GM19193 (cell line): Measurements from ENCODE around the gene LRTM2.

Experiments used
- POLR2A ChIP-seq: IDR thresholded peaks from 4 replicates; pipeline ENCODE4 v1.6.1; 2011; ENCODE audit not compliant: insufficient read depth, insufficient read length; ENCODE audit errors: extremely low read depth

LRTM2 gene

GRCh38 chr12:1830981-1831963, 10.9 kb downstream of the LRTM2 start:
- TF ChIP-seq POLR2A: no peak

DNA sequence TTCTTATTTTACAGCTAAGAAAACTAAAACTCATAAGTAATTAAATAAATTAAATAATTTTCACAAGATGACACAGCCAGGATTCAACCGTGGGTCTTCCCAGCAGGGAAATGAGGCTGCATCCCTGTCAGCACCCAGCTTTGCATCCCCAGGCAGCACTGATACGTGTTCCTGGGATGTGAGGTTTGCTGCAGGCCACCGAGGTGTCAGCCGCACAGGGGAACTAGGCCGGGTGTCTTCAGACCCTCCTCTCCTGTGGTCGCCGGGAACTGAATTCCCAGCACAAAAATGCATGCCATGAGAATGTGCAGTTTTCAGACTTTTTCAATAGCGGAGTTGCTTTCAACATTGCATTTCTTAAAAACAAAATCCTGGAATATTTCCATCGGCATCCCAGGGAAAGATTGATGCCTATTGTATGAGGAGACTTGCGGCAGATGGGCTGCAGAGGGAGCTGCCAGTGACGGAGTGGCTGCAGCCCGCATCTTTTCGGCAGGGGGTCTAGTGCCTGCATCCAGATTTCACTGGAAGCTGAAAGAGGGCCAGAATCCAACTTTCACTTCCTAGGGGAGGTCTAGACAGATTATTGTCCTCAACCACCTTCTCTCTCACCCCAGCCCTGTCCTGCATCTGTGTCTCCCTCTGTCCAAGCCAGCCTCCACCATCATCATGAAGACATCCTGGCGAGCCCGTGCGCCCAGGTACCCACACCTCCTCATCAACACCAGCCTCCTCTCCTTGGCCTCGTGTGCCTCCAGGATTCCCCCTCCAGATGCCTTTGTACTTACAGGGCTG, 12.6 kb downstream of the LRTM2 start:
- no peak for TF ChIP-seq POLR2A

DNA sequence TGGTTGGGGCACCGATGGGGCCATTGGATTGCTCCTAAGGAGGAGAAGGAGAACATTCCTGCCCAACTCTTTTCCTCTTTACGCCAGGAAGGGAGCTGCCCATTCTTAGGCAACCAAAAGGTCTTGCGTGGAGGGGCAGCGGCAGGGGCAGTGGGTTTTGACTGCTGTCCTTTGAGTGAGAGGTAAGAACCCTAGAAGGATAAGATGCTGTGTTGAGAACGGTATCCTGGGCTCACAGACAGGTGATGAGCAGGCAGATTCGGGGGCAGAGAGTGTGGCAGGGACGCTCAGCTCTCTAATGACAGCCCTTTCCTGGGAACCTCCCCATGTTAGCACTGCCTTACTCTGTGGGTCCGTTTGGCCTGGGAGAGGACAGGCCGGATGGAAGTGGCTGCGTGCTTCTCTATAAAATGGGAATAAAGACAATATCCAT, 13.2 kb downstream of the LRTM2 start:
- TF ChIP-seq POLR2A: no peak

DNA sequence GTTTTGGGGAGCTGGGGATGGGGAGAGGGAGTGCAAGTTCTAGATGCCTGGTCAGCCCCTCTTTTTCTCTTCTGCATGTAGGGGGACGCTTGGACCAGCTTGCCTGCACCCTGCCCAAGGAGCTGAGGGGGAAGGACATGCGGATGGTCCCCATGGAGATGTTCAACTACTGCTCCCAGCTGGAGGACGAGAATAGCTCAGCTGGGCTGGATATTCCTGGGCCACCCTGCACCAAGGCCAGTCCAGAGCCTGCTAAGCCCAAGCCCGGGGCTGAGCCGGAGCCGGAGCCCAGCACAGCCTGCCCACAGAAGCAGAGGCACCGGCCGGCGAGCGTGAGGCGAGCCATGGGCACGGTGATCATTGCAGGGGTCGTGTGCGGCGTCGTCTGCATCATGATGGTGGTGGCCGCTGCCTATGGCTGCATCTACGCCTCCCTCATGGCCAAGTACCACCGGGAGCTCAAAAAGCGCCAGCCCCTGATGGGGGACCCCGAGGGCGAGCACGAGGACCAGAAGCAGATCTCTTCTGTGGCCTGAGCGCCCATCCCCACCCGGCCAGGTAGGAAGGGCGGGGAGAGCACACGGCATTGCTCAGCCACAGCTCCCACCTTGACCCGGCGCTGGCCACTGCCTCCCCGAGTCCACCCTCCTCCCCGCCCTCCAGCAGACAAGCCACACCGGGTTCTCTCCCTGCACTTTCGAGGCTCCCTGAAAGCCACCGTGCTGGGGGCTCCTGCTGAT, 14.0 kb downstream of the LRTM2 start:
- TF ChIP-seq POLR2A: no peak

DNA sequence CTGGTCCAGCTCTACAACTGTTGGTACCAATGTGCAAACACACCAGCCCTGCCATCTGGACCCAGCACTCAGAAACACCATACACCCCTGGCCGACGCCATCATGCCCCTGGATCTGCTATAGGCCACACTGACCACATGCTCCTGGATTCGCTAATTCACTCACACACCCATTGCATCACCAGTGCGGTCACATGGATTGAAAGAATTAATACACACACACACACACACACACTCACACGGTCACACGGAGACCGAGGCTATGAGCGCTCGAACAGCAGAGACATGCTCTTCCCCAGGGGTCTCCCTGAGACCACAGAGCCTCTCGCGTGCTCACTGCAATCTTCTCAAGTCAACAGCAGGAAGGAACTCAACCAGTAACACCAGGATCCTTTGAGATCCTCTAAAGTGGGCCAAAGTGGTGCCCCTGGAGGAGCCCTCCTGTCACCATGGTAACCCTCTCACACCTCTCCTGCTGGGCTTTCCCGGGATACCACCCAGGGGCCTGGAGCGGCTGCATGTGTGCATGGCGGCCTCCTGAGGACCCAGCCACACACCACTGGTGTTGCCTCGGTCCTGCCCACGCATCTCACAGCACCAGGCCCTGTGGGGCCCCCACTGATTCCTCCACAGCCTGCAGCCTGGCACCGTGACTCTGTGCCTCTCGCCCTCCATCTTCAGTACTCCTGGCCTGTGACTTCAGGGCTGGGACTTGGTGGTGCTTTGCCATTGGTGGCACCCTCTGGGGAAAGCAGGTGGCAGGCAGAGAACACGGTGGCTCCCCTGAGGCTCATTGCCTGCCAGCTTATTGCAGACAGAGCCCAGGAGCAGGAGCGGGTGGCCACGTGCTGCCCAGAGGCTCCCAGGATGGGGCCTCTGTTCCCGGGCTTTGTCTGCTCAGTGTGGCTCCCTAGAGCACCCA, 15.1 kb downstream of the LRTM2 start:
- no peak for TF ChIP-seq POLR2A

- TF ChIP-seq POLR2A: no peak
Observed at GRCh38 chr12:1836241-1836803, 16.0 kb downstream of the LRTM2 start.

DNA sequence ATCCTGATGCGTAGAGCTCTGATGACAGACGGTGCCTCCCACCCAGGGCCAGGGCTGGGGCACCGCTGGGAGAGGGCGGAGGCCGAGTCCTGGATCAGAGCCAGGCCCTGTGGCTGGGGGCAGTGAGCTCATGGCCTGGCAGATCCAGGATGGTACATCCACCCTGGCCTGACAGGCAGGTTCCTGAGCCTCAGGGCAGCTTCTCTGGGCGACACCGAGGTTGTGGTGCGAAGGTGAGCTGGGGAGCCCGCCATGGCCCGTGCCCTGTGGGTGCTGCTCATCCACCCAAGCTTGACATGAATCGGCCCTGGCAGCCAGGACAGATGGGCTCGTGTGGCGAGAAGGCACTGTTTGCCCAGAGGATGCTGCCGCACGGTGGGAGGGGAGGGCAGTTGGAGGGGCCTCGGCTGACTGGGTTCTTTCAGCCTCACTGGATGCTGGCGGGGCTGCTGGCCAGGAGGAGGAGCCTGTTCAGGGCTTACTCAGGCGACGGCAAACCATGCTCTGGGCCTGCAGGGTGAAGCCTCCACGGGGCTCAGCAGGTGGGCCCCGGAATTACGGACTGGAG, 16.6 kb downstream of the LRTM2 start:
- TF ChIP-seq POLR2A: no peak

DNA sequence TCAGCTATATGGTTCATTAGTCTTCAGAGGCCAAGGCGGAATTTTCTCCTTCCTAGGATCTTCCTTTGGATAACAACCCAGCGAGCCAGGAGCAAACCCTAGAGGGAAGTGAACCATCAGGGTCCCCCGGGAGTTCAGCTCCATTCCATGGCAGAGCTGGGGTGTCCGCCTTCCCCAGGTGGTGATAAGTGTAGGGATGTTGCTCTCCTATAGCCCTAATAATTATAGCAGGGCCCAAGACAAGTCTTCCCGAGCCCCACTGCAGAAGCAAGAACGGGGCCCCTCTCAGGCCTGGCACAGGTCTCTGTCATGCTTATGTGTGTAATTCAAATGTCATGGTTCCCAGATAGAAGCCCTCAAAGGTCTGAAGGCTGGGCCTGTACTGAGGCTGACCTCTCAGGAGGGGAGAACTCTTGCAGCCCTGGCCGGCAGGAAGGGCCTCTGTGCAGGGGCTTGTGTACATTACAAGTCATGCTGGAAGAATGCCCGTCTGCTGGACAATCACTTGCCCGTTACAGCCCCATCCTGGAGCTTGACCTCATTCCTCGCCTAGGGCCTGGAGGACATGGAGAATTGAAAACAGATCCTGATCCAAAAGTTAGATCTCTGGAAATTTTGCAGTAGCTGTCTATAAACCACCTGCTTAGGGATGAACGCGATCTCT, 17.3 kb downstream of the LRTM2 start:
- TF ChIP-seq POLR2A: no peak

- TF ChIP-seq POLR2A: no peak
Observed at GRCh38 chr12:1838205-1838993, 18.0 kb downstream of the LRTM2 start.

DNA sequence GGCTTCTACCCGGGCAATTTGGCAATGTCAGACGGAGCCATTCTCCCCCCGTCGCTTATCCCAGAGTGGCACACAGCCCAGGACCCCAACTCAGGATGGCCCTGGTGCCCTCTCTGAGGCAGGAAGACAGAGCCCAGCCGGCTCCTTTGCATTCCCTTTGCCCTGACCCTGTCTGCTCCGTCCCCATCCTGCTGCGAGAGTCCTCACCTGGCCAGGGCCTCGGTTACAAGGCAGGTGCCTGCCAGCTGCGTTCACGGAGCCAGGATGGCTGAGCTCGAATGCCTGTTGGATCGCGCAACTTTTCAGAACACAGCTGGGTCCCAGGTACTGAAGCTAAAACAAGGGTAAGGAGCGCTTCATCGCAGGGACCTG, 18.6 kb downstream of the LRTM2 start:
- no peak for TF ChIP-seq POLR2A

- no peak for TF ChIP-seq POLR2A
Observed at GRCh38 chr12:1839464-1839863, 19.1 kb downstream of the LRTM2 start.
